Stimulated activated CD8-positive, alpha-beta memory T cell treated with anti-CD3 and anti-CD28 coated beads, Interleukin-15, amount 100 ng/mL, for 4 hours (primary cell): ENCODE data around the gene NPR2.

ENCODE experiments used
- DNase-seq, 2 donors: peaks; one replicate each; pipeline ENCODE4 v3.0.0-alpha.2; 2020; ENCODE audit warnings: low read depth in 2 of 2

Gene NPR2

DNA sequence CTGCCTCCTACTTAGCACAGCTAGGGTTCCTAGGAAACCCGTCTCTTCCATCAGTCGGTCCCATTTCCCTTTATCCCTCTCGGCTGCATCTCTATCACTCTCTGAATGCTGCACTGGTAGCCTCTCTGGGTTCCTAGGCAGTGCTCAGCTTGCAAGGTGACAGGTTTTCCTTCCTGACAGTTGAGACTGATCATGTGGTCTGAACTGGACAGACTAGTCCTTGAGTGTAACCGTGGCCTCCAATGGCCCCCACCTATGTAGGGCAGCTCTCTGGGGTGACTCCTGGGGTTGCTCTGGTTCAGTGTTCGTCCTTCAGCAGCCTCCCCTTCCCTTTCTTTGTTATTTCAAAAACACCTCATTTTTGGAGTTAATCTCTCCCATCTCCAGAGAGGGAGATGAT lies 41.4 kb downstream of the NPR2 start:
- no peak for DNase-seq

DNA sequence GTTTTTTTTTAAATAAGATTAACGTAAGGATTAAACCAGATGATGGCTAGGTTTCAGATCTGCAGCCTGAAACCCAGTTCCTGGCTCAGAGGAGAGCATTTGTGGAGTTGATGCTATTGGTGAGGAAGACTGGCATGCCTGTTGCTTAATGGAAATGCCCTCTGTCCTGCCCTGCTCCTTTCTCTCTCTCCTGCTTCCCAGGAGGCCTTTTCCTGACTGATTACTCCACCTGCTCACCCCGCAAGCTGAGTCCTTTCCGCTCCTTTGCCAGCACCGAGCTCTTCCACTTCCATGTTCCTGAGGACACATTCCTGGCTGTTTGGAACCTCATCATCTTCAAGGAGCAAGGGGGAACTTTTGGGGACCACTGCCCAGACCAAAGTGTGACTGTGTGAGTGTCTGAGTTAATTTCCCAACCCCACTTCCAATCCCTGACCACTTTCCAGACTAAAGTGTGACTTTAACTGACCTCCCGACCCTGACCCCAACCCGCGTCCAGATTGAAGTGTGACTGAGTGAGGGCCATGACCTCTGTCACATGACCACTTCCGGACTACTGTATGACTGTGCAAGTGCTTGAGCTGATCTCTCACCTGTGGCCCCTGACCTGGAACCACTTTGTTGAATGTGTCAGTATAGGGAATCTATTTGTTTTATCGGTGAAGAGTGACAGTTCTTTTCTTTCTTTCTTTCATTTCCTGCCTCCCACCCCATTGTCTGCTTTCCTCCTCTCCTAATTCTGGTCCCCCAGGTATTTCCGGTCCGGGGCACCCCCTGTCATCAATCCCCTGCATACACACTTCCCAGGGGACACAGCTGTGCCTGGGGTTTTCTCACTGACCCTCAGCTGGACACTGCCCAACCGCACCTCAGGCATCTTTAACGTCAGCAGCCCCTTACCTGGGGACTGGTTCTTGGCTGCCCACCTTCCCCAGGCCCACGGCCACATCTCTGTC lies 43.1 kb downstream of the NPR2 start:
- DNase-seq = no peak

DNA sequence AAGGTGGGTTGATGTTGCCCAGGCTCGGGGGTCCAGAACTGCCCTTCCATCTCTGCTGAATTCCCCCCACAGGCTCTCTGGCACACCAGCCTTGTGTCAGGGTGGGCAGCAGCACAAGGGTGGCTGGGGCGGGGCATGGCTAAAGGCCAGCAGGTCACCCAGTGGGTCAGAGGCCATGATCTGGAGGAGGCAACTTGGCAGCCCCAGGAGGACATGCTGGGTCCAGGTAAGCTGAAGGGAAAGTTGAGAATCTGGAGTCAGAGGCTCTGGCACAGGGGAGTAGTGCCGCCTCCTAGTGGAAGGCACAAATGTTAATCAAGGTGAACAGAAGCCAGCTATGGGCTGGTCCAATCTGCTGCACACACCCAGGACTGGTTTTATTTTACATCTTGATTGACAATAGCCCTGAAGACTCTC lies 43.8 kb downstream of the NPR2 start:
- DNase-seq = no peak

DNA sequence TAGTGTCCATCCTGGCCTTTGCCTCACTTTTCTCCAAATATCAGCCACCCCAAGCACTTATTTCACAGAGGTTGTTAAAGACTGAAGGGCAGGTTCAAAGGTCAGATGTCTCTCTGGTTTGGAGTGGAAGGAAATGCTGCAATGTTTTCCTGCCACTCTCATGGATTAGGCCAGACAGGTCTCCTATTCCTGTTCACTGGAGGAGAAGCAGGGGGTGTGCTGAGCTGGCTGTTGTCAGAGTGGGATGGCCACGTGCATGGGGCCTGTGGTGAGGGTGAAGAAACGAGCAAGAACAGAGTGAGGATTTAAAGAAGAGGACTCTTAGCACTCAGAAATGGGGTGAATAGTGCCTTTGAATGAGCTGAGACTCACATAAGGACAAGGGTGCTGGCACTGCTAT lies 44.4 kb downstream of the NPR2 start:
- DNase-seq = no peak

DNA sequence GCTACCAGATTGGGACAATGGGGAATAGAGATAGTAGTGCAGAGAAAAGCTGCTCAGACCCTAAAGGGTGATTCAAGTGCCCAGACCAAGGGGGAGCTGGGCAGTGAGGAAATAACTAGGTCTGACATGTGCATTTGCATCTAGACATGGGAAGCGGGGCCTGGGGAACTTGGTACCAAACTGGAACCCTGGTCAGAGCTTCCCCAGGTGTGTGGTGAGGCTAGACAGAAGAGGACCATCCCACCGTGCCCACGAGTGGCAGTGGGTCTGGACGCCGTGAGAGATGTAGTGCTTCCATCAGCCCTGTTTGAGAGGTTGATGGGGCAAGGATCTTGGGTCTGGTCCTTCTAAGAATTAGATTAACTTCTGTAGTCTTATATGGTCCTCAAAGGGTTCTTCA lies 45.2 kb downstream of the NPR2 start:
- DNase-seq = no peak

DNA sequence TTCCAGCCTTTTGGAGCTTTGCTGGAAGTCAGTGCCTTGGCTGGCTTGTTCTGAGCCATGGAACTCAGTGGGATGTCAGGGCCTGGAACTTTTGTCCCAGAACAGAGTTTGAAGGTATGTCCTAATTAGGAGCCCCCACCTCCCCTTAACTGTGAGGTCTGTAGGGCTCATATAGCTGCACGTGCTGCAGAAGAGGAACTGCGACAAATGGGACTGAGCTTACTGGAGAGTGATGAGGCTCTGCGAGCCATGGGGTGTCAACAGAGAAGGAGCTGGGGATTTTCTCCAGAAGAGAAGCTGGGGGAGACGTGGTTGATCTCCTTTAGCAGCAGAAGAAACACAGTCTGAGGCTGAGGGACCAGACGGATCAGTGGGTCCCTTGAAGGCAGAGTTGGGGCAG lies 48.5 kb downstream of the NPR2 start:
- no peak for DNase-seq

- DNase-seq = no peak
Observed at GRCh38 chr9:35840881-35841644, 49.7 kb downstream of the NPR2 start.

DNA sequence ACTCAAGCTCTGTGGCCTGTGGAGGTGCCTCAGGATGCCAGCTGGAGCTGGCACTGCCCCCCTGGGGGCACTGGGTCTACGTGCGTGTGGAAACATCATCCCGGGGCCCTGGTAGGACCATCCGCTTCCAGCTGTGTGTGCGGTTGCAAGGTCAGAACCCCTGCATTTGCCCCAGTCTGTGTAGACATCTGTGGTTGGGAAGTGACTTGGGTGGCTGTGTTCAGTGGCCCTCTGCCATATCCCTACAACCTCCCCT lies 50.2 kb downstream of the NPR2 start:
- DNase-seq = no peak

DNA sequence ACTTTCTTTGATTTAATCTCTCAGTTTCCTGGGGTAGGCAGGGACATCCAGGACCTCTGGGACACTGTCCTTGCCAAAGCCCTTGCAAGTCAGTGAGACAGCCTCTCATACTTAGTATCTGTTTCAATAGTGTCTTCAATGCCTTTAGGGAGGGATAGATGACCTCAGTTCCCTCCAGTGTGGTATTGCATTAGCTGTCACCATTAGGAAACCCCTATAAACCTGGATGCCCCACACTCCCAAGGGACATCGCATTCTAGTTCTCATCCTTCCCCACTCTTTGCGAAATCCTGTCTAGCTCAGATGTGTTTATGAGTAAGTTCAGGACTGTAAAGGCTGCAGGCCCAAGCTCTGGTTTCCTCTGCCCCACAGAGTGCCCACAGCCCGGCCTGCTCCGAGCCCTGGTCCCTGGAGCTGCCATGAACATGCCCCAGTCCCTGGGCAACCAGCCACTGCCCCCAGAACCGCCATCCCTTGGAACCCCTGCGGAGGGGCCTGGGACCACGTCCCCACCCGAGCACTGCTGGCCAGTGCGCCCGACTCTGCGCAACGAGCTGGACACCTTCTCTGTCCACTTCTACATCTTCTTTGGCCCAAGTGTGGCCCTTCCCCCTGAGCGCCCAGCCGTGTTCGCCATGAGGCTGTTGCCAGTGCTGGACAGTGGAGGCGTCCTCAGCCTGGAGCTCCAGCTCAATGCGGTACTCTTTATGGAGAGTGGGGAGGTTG lies 50.8 kb downstream of the NPR2 start:
- DNase-seq = no peak

- DNase-seq = no peak
Observed at GRCh38 chr9:35842795-35843194, 51.4 kb downstream of the NPR2 start.

DNA sequence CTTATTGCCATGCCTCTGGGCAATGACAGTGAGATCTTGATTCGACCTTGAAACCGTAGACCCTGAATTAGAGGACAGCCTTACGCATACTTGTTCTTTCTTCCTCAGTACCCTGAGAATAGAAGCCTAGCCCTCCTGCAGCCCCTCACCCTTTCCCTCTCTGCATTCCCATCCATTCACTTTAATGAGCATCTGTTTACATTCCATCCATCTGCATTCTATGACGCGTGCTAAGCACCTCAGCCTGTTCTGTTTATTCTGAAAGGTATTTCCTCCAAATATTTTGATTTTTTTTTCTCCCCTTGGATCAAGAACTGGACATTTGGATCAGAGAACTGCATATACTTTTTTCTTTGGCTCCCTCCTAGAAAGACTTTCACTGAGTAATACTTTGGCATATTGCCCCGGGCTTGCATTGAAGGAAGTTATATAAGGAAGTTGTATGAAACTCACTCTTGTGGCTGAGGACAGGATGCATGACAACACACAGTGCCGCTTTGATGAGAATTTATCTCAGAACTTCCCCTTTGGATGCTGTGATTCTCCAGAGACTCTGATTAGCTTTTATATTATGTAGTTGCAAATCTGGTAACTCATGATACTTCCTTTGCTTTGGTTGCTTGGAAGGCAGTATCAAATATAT lies 53.4 kb downstream of the NPR2 start:
- no peak for DNase-seq

- DNase-seq = no peak
Observed at GRCh38 chr9:35845824-35846771, 54.7 kb downstream of the NPR2 start.

DNA sequence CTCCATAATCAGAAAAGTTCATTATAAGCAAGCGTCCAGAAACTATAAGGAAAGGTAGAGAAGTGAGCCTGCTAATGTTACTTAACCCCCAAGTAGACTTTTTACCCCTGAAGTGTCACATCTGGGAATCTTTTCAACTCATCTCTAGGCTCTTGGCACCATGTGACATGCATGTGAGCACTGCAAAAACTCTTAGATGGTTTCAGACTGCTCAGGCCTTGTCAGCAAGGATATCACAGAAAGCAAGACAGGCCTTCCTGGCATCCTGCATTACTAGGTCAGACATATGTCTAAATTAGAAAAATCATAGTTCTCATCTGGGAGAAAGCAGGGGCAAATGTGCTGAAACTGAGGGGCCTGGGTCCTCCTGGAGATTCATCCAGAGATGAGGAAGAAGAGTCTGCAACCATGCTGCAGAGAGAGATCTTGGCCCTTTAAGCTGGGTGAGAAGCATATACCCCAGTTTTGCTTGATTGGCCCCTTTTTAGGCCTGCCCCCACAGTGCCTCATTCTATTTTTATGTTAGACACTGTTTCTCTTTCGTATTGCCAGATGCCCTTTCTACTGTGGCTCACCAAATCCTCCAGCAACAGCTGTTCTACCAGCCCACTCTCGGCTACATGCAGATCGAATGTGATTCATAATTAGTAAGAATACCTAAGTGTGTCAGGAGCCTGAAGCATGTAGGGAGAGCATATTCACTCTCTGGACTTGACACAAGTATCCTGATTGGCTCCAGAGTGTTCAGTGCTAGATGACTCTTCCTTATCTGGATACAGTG lies 56.6 kb downstream of the NPR2 start:
- no peak for DNase-seq

DNA sequence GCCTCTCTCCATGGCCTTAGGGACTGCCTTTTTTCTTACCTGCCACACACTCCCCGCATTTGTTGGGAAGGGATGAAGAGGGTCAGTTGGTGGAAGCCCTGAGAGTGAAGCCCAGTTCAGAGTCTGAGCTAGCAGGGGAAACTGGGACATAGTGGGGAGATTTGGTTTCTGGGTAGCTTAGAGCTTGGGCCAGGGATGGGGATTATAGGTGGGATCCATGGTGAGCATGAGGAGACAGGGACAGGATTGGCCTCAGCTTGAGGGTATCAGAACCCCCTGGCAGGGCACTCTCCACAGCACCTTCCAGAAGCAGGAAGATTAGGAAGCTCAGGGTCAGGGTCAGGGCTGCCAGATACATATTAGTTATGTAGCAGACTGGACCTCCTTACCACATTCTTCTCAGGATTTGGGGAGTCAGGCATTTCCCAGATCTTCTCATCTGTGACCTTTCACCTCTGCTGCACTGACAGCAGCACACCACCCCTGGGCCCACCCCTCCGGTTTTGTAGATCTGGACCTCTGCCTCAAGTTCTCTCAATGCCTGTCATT lies 61.0 kb downstream of the NPR2 start:
- no peak for DNase-seq

GRCh38 chr9:35852876-35853865 lies 61.8 kb downstream of the NPR2 start:
- no peak for DNase-seq

GRCh38 chr9:35854091-35854762 lies 62.8 kb downstream of the NPR2 start:
- no peak for DNase-seq

DNA sequence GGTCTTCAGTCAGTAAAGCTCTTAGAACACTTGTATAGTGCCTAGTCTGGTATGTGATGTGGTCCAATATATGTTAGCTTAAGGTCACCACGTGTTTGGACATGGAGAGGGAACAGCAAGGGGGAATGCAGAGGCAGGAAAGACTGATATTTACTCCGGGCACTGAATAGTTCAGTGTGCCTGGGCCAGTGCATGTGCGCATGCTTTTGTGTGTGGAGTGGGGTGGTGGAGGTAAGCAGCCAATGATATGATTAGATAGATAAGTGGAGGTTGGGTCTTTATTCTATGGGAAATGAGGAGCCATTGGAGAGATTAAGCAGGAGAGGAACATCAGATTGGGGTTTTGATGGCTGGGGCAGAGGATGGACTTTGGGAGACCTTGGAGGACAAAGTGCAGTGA lies 64.8 kb downstream of the NPR2 start:
- DNase-seq = no peak

DNA sequence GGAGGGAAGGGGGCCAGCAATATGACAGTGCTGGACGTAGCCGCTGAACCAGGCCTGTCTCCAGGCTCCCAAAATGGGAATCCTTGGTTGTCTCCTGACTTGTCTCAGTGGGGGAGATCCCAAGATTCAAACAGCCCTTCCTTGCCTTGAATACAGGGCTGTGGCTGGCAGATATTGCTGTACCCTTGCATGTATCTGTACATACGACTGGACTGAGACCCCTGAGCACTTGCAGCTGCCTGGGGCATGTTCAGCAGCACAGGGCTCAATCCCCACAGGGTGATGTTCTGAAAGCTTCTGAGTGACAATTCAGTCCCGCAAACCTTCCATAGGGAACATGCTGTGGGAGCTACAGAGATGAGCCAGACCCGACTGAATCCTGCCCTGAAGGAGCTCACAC lies 65.5 kb downstream of the NPR2 start:
- DNase-seq = no peak
